ENCODE data around the gene FGF4.
"Not testable (repeated sequence)": the region's sequence is repeated elsewhere in the genome, so short reads cannot be mapped to it uniquely, and the experiment has no call there.

The FGF4 gene

DNA sequence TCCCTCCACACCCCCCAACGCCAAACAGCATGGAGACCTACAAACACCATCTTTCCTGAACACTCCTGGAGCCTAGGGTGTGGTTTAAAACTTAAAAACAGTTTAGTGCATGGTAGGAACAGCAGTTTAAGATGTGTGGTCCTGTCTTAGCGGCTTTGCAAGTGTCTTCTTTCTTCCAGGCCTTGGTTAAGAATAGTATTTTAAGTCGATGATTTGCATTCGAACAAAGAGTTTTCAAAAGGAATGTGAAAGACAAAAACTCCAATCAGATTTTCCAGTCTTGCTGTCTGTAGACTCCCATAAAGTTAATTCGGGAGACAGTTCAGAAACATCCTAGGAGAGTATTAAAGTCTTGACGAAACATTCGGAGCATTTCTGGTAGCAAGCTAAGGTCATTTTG is 3.7 kb downstream of the FGF4 start:
- FAIRE-seq, result no peak

DNA sequence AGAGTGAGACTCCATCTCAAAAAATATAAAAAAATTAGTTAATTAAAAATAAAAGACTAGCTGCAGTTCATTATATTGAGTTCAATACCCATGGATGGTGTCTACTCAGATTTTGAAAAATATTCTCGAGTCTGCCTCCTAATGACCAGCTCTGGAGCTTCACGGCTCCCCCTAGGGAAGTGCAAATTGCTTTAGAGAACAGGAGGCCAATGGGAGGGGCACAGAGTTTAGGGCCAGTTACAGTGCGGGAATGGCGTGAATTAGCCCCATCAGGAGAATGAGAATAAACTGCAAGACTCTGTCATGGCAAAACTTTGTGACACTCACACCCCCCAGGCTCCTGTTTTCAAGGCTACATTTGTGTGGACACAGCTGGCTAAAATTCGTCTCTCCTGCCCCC is 4.6 kb downstream of the FGF4 start:
- no peak for FAIRE-seq

DNA sequence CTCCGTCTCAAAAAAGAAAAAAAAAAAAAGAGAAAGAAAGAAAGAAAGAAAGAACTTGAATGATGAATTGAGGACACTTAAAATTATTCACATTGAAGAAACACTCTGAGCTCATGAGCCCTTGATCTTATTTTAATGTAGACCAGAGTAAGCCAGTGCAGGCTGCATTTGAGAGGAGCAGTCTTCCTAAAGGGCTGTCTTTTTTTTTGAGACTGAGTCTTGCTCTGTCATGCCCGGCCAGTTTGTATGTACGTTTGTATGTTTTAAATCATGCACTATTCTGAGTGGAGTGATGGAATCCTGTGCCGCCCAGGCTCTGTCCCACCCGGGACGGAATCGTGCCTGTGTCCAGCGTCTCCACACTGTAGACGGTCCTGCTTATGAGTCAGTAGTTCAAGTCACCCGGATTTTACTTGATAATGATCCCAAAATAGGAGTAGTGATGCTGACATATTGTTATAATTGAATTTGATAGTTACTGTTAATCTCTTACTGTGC is 9.6 kb downstream of the FGF4 start:
- FAIRE-seq, result no peak

DNA sequence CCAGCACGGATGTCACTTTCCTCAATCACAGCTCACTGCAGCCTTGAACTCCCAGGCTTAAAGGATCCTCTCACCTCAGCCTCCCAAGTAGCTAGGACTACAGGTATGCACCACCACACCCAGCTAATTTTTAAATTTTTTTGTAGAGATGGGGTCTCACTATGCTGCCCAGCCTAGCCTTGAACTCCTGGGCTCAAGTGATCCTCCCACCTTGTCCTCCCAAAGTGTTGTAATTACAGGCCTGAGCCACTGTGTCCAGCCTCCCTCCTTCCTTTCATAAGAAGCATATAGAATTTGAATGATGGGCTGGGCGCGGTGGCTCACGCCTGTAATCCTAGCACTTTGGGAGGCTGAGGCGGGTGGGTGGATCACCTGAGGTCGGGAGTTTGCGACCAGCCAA is 10.2 kb downstream of the FGF4 start:
- FAIRE-seq, result not testable (repeated sequence)

DNA sequence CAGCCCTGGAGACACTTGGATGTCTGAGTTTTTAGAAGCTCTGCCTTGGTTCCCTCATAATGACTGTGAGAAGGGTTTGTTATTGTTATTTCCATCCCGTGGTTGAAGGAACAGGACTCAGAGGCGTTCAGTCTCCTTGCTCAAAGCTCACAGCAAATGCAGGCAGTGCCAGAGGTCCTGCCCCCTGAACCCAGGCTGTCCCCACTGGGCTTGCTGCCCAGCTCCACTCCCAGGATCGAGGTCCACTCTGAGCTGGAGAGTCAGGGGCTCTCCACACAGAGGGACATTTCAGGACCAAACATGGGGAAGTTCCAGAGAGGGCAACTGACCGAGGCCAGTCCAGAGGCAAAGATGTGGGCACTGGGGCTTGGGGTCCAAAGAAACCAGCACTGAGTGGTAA is 14.8 kb downstream of the FGF4 start:
- FAIRE-seq, result no peak

DNA sequence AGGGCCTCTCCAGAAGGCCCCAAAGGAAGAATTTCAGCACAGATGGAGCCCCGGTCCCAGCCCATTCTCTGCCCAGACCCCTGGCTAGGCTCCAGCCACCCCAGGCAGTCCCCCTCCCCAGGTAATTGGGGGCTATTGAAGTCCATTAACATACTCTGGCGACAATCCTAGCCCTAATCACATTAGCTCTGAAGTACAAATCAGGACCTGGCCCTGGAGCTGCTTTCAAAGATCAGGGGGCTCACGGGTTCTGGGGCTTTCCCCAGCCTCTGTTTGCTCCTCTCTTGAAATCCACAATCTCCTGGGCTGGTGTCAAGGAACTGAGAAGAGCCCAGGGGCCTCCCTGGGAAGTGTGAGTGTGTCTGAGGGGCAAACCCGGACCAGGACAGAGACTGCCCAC is 22.3 kb downstream of the FGF4 start:
- FAIRE-seq, result no peak

DNA sequence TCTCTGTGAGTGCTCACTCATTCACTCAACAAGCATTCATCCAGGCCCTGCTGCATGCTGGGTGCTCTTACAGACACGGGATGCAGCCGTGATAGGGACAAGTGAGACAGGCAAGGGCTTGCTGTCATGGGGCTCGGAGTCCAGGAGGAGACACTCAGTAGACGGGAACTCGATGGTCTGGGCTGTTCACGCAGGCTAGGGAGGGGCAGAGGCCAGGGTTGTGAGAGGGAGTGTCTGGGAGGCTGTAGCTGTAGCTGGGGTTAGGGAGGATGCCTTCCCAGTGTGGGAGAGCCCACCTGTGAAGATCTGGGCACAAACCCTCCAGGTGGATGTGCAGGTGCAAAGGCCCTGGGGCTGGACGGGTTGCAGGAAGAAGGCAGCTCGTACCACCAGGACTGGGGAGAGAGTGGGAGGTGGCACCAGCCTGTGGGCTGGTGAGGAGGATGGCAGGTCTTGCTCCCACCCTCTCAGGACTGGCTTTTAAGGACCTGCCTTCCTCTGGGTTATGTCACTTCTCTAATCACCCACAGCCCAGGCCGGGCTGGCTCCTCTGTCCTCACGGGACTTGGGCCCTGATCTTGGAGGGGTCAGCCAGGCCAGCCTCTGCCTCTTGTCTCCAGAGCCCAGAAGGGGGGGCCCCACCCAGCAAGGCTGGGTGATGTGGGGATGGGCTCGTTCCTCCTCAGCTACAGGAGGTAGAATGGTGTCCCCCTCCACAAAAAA is 24.1 kb downstream of the FGF4 start:
- no peak for FAIRE-seq

DNA sequence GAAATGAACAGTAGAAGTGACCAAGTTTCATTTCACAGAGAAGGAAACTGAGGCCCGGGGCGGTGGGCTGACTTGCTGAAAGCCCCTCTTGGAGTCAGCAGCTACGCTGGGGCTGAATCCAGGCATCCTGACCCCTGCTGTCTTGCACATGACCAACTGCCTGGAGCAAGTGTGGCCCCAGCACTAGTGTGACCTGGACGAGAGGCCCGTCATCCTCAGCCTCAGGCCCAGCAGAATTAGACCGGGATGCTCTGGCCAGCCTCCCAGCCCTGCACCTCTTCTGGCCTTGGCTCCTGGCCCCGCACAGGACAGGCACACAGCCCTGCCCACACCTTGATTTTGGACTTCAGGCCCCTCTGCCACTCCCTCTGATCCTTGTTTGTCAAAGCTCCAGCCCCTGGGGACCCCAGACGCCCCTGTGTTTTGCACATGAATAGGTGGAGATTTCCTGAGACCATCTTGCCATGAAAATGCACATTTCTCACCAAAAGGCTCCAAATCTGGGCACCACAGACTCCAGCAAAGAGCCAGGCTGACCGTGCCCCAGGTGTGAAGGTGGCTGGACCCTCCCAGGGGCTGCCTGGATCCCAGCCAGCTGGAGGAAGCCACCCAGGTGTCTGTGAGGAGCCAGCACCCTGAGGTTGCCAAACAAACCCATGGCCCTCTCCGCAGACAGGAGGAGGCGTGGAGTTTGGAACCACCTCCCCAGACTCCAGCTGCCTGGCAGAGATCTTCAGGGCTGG is 24.9 kb downstream of the FGF4 start:
- no peak for FAIRE-seq

DNA sequence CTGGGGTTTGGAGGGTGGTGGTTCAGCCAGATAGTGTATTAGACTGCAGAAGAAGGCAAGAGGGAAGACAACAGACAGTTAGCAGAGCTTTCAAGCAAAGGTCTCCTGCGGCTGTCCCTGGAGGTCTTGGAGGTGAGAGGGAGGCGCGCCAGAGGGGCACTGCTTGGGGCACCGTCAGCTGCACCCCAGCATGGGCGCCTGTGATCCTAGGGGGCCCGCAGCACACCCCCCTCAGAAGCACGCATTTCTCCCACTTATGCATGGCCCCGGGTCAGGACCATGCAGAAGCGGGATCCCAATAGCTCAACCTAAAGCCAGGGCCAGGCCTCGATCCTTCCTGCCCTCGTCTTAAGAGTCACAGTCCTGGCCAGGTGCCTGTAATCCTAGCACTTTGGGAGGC is 26.5 kb downstream of the FGF4 start:
- no peak for FAIRE-seq

DNA sequence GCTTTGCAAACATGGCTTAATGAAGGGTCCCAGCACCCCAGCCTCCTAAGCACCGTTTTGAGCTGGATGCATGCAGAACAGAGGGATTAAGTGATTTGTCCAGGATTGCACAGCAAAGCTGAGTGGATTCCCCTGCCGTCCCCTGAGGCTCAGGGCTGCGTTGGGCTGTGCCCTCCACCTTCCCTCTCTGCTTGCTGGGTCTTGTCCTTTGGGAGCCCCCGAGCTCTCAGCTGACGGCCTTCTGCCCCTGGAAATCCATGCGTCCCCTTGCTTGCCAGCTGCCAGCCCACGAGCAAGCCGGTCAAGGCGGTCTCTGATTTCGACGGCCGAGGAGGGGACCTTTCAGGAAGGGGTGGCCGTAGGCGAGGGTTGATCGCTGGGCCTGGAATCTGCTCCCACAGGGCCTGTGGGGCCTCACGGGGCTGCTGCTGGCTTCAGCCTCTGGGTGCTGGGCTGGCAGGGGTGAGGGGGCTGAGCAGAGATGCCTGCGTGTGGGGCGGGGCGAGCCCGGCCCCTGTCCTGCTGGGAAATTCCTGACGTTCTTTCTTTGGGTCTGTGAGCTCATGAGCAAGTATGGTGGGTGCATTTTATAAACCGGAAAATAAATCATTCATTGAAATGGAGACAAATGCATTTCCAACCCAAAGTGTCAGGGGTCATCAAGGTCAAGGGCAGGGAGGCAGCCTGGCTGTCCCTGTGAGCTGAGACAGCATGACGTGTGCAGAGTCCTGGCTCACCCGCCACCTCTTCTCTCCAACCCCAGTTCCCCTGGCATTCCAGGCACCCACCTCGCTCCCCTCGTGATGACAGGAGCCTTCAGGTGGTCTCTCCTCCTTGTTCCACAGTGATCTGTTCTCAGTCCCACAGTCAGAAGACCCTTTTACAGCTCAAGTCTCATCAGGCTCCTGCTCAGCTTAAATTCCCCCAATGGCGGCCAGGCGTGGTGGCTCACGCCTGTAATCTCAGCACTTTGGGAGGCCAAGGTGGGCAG is 28.1 kb downstream of the FGF4 start:
- no peak for FAIRE-seq

DNA sequence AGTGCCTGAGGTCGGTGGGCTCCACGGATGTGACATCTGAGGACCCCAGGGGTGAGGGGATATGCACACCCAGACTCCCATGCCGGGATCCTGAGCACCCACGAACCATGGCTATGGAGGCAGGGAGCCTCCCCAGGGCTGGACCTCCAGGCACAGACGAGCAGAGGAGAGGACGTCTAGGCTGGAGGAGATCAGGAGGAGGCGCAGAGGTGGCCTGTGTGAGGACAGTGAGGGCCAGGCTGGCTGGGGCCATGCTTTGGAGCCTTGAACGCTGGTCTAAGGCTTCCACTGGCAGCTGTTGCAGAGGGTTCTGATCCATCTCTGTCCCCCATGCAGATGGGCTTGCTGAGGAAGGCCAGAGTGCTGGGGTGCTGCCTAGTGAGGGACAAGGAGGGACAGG is 29.0 kb downstream of the FGF4 start:
- no peak for FAIRE-seq

DNA sequence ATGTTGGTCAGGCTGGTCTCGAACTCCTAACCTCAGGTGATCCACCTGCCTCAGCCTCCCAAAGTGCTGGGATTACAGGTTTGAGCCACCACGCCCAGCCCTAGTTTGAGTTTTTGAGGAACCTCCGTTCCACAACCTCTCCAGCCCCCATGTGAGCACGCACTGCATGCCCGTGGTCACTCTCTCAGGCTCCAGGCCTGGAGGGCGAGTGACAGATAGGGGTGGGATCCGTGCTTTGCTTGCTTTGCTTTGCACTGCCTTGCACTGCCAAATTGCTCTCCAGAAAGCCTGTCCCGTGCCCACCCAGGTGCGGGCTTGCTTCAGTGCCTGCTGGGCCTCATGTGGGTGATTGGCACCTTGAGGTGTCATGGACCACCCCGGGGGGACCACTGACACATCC is 29.9 kb downstream of the FGF4 start:
- FAIRE-seq, result no peak

DNA sequence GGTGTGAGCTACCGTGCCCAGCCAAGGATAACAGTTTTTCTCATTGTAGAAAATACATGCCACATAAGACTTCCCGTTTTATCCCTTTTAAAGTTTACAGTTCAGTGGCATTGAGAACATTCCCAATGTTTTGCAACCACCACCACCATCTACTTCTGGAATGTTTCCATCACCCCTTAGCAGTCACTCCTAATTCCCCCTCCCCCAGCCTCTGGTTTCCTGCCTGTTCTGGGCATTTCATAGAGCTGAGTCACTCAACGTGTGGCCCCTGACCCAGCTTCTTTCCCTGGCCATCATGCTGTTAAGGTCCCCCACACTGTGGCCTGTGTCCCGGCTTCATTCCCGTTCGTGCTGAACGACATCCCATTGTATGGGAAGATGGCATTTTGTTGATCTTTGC is 30.7 kb downstream of the FGF4 start:
- no peak for FAIRE-seq

DNA sequence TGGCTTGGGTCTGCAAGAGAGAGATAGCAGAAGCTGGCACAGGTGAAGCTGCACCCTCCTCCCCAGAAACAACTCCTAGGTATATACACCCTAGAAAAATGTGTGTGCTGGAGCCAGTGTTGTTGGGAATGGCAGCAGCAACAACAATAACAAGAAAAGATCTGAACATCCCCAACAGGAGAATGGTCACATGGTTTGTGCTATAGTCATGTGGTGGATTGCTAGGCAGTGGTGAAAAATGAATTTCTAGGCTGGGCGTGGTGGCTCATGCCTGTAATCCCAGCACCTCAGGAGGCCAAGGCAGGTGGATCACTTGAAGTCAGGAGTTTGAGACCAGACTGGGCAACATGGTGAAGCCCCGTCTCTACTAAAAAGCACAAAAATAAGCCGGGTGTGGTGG is 40.3 kb downstream of the FGF4 start:
- no peak for FAIRE-seq

DNA sequence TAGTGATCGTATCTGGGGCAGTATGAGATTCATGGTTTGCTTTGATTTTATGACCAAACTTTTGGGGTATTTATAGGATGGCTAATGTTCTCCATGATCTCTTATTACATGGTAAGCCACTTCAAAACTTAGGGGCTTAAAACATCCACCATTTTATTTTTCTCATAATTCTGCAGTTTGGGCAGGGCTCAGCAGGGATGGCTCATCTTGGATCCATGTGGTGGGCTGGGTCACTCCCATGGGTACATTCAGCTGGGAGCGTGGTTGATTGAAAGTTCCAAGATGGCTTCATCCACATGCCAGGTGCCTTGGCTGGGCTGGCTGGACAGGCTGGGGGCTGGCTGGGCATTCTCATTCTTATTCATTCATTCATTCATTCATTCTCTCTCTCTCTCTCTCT is 40.8 kb downstream of the FGF4 start:
- no peak for FAIRE-seq

DNA sequence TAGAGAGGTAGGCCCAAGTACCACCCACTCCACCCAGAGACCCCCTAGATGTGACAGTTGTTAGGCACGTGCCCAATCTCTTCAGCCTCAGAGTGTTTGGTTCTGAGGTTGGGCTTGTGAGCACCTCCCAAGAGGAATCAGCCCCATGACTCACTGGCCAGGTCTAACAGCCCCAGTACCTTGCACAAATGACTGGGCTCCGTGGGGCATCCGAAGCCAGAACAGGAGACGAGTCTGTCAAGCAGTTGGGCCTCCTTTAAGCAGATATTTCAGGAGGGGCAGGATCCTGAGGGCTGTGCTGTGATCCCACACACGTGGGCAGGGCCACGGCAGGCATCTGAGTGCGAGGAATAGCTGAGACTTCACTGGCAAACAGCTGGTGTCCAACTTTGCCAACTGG is 42.2 kb downstream of the FGF4 start:
- no peak for FAIRE-seq

DNA sequence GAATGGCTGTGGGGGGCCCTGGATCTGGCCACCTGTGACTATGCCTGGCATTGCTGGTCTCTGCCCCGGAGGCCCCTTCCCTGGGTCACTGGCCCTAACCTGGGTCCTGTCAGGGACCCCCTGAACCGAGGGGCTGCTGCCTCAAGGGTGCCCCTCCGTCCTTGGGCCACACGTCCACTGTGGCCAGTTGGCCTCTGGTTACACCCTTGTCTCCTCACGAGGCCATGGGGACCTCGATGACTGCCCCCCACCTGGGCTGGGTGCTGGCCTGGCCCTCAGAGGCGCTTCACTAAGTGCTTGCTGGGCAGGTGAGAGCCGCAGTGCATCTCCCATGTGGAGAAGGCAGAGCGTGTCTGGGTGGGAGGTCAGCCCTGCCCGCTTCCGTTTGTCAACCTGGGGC is 44.0 kb downstream of the FGF4 start:
- FAIRE-seq, result no peak

DNA sequence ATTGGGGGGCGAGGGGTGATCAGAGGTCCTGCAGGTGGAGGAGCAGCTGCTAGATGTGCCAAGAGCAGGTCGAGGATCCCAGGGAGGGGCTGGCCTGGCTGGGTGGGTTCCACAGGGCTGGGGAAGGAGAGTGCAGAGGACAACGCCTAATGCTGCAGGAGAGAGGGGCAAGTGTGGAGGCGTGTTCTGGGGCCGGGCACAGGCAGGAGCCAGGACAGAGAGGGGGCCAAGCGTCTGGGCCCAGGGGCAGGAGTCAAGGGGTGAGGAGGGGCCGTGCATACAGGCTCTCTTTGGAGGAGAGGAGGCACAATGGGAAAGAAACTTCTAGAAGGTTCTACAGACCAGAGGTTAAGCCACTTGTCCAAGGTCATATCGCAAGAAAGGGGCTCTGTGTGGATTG is 44.6 kb downstream of the FGF4 start:
- FAIRE-seq, result no peak

DNA sequence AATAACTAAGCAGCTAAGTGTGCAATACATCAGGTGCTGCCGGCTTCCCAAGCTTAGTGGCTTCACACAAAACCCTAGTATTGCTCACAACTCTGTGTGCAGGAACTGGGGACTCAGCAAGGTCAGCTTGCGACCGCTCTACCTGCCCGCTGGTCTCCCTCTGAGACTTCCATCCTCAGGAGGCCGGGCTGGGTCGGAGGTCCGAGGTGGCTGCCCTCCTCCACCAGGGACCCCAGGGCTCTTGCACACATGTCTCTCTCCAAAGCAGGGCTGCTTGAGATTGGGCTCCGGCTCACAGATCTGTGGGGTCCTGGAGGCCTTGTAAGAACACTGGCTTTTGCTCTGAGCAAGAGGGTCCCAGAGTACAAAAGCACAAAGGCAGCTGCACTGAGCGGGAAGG is 45.9 kb downstream of the FGF4 start:
- FAIRE-seq, result no peak

DNA sequence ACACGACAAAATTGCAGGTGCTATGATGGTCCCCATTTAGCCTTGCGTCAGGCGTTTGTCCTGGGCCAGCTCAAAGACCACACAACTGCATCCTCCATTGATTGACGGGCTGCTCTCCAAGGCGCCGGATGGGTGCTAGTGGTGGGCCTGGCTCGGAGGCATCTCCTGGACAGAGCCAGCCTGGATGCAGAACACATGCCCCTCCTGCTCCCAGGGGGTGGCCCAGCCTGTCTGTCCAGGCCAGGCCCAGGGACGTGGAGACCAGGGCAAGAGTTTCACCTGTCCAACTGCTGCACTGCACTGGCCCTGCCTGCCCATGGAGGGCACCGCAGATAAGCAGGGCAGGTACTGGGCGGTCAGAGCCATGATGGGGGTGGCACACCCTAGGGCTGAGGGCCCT is 47.9 kb downstream of the FGF4 start:
- FAIRE-seq, result no peak

DNA sequence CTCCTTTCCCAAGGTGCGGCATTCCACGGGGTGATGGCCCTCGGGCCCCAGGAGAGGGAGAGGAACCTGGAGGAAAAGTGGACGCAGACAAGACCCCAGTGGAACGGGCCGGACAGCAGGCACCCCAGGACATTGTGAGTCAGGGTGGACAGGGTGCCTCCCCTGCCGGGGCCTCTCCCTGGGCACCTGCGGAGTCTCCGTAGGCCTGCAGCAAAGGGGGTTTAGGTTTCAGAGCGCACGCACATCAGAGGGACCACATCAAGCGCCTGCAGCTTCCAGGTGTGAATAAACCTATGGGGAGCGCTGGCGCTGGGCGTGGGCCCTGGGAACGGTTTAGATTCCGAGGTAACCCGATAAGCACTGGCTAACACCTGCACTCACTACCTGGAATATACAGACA is 48.7 kb downstream of the FGF4 start:
- FAIRE-seq, result no peak

DNA sequence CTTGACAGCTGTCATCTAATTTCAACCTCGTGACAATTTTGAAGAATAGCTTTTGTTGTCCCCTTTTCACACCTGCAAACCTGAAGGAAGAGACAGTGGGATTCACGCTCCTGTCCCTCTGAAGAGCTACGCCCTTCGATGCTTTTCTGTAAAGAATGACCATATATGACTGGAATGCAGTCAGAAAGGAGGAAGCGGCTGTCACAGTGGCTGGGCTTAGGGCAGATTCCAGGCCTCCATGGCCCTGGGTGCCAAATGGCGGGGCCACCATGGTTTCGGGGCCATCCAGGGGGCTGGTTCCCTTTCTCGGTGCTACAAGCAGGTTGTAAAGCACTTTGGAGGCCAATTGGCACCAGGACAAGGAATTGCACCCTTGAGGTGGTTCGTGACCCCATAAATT is 49.1 kb downstream of the FGF4 start:
- no peak for FAIRE-seq

DNA sequence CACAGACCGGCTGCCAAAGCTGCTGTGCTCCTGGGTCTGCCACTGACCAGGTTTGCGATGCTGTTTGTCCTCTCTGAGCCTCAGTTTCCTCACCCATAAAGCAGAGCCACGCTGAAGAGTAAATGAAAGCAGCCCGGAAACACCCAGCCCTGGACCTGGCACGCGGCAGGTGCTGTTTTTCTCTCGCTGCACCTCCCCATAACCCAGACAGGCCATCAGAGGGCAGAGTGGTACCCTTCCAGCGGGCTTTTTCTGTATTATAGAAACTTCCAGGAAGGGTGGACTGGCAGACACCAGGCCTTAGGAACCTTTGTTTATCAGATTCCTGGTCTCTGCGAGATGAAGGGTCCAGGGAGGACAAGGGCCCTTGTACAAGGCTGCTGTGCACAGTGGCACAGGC is 53.4 kb downstream of the FGF4 start:
- no peak for FAIRE-seq

Measured in colon (tissue), 2 donors.